H1 (cell line): ENCODE measurements around the gene SPOP.

Experiments
- E2F6 ChIP-seq: IDR thresholded peaks from 2 replicates; pipeline ENCODE4 v1.6.1; 2012; ENCODE audit warnings: inconsistent platforms
- EZH2 ChIP-seq: fragments of 200-600 bp; sonication (generic); IDR thresholded peaks from 2 replicates; pipeline ENCODE4 v1.7.1; 2012; ENCODE audit warnings: low read depth, mild to moderate bottlenecking, moderate library complexity, low read length, inconsistent platforms; ENCODE audit not compliant: severe bottlenecking
- JUND ChIP-seq: IDR thresholded peaks from 2 replicates; pipeline ENCODE4 v1.6.1; 2011; ENCODE audit warnings: mild to moderate bottlenecking, improper control_type of control experiment, low read length
- POLR2AphosphoS5 ChIP-seq: IDR thresholded peaks from 2 replicates; pipeline ENCODE4 v1.6.1; 2011; ENCODE audit warnings: low read depth, low read length

DNA sequence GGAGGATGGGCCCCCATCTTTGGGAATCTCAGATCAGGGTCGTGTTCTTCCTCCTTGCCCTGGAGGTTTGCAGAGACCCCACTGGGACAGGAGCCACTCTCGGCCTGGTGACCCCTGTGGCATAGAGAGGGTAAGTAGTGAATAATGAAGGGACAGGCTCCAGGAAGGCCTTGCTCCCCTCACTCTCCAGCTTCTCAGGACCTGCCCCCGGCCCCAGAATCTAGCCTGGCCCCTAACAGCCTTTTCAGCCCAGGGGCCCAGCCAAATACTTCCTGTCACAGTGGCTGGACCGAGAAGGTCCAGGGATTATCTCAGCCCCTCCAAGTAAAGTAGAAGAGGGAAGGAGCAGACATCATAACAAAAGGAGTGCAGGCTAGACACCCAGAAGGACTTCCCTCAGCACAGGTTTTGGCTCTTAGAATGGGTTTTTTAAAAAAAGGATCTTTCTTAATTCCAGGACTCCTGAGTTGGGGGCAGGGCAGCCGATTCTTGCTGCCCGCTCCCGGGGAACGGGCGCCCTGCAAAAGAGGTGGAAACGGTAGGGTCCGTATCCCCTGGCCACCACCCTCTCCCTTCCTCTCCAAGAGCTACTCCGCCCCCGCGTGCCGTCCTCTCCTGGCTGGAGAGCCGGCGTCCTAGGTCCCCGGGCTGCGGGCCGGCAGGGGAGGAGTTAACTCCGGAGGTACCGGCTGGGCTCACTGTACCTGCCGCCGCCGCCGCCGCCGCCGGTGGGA is 102.8 kb downstream of the SPOP start:
- TF ChIP-seq EZH2, result no peak
- no peak for TF ChIP-seq JUND
- no peak for TF ChIP-seq E2F6
- no peak for TF ChIP-seq POLR2AphosphoS5
